IPS-18c (cell line): Measurements from ENCODE around the gene ZNF229.
"Not testable (repeated sequence)": the region's sequence is repeated elsewhere in the genome, so short reads cannot be mapped to it uniquely, and the experiment has no call there.

ENCODE experiments used
- H3K4me3 ChIP-seq: 2 replicates; pipeline ENCODE4 v1.7.0; 2013; ENCODE audit warnings: low read depth, mild to moderate bottlenecking, low read length, moderate library complexity; ENCODE audit not compliant: insufficient read depth
- H3K9me3 ChIP-seq: one replicate; pipeline ENCODE4 v1.6.1; 2013; ENCODE audit warnings: mild to moderate bottlenecking, low read length, moderate library complexity; ENCODE audit not compliant: control insufficient read depth, insufficient read depth

Gene ZNF229

DNA sequence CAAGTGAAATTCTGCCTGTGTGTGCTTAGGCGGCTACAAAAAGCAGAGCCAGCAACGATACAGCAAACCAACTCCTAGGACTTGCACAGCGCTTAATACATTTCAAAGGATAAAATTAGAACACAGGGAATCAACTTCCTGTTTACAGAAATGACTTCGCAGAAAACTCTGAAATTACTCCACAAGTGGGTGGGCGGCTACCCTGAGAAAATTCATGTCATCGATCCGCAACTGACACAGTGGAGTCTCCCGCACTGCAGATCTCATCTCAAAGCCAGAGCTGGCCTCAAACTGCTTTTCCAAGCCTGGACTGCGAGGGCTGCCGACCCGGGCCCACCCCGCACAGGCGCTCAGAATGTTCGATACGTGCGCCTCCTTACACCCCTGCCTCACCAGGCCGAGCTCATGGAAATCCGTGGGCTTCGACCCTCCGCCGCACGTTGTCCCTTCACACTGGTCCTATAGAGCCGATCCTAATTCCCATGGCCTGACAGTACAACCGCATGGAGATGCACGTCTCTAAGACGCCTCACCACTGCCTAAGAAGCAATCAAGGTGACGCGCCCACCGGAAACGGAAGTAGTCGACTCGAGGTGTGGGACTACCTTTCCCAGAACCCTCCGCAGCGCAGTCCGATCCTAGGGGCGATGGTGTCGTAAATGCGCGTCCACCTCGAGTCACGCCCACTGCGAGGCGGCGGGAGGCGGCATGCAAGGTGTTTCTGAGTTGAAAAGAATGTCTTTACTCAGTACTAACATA, at the start of gene ZNF229:
ZNF229 (minus strand) TSS at position 557 of the 759 bp plus-strand sequence. CDS start 5,625 bp downstream, outside the sequence.
- Histone ChIP-seq H3K4me3 (peak within 1 kb of the TSS; percentile 68), H3K9me3 (peaks cover 2% of the 10 kb centered on the region)

DNA sequence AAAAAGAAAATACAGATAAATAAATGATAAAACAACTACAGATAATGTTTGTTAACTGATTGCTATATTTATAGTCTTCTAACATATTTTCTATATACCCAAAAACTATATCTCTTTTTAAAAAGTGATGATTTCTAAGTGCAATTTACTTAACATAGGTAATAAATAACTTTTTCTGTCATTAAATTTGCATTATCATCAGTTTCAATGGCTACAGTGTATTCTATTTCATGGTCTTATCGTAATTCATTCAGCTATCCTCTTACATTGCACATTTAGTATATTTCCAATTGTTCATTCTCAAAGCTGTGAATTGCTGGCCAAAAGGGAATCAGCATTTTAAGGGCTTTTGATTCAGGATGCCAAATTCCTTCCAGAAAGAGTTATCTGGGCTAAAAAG, 48.4 kb upstream of the ZNF229 start:
- peaks cover 24% of the 10 kb centered on the region for H3K9me3 ChIP-seq
- H3K4me3 ChIP-seq, result no peak overlapping the region

DNA sequence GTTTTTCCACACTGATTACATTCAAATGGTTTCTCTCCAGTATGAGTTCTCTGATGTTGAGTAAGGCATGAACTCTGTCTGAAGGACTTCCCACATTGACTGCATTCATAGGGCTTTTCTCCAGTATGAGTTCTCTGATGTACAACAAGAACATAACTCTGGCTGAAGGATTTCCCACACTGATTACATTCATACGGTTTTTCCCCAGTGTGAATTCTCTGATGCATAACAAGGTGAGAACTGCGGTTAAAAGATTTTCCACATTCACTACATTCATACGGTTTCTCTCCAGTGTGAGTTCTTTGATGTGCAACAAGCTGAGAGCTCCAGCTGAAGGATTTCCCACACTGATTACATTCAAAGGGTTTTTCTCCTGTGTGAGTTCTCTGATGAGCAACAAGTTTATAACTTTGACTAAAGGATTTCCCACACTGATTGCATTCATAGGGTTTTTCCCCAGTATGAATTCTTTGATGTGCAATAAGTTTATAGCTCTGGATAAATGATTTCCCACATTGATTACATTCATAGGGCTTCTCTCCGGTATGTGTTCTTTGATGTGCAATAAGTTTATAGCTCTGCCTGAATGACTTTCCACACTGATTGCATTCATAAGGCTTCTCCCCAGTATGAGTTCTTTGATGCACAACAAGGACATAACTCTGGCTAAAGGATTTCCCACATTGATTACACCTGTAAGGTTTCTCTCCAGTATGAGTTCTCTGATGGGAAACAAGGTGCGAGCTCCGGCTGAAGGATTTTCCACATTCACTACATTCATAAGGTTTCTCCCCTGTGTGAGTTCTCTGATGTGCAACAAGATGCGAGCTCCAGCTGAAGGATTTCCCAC, 28.5 kb upstream of the ZNF229 start:
- H3K9me3 ChIP-seq, result peaks cover 38% of the 10 kb centered on the region
- H3K4me3 ChIP-seq, result peak overlapping the region; percentile 5; the same call in 1 of the 2 replicates

DNA sequence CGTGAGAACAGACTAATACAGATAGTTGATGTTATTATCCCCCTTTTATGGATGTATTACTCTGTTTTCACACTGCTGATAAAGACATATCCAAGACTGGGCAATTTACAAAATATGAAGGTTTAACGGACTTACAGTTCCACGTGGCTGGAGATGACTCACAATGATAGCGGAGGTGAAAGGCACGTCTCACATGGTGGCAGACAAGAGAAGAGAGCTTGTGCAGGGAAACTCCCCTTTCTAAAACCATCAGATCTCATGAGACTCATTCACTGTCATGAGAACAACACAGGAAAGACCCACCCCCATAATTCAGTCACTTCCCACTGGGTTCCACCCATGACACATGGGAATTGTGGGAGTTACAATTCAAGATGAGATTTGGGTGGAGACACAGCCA, 20.5 kb upstream of the ZNF229 start:
- not testable (repeated sequence) for H3K4me3 ChIP-seq
- peaks cover 16% of the 10 kb centered on the region for H3K9me3 ChIP-seq

DNA sequence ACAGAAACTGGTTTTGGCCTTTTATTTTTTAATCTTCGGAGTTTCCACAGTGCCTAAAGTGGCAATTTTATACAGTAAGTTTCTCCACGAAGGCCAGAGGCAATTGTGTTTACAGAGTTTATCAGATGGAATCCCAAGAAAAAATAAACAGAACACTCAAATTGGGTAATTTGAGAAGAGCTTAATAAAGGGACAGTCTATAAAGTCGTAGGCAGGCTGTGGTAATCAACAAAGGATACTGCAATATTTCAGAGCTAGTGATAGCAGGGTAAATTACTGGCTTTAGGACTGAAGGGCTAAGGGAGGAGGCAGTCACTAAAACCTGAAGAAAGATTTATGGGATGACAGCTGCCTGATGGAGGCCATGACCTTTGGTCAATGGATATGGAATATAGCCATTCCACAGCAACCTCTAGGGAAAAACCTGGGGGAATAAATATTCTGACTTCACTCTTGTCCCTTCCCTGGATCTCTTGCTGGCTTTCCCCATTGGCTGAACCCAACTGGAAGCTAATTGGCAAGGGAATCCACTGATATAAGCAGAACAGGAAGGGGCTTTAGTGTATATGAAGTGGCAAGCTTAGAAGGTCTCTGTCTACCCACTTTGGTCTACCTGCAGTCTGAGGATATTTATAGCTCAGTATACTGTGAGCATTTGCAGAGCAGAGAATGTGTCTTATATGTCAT, 14.5 kb upstream of the ZNF229 start:
- not testable (repeated sequence) for H3K4me3 ChIP-seq, H3K9me3 ChIP-seq

DNA sequence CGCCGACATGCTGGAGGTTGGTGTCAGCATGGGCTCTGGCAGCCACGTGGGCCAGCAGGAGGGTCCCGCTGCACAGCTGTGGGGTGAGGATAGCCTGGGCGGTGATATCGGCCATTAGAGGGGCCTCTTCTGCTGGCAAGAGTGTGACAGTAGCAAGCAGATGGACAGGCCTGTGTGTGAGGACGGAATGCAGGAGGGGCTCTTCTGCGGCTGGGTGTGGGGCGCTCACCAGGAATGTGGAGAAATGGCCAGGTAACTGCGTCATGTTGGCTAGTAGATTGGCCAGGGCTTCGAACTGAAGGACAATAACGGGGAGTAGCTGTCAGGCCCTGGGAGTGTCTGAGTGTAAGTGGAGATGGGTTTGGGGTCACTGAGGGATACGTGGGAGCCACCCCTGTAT, 7.7 kb upstream of the ZNF229 start:
- H3K9me3 ChIP-seq, result not testable (repeated sequence)

DNA sequence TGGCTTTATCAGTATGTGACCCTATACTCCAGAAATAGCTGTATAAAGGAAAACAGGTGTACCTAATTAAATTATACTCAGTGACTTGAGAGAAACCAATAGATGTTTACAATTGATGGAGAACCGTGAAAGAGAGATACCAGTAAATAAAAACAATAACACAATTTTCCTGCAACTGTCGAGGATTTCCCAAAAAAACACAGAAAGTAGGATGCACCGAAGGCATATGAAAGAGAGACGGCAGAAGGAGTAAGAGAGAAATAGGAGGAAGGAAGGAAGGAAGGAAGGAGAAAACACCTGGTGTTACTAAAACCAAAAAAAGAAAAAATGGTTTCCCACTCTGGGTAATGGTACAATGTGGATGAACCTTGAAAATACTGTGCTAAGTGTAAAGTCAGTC, 6.8 kb upstream of the ZNF229 start:
- H3K4me3 ChIP-seq, result no peak overlapping the region
- peaks cover 5% of the 10 kb centered on the region for H3K9me3 ChIP-seq

More for the DNA sequence above, 7.7 kb upstream of the ZNF229 start:
- not testable (repeated sequence) for H3K4me3 ChIP-seq

DNA sequence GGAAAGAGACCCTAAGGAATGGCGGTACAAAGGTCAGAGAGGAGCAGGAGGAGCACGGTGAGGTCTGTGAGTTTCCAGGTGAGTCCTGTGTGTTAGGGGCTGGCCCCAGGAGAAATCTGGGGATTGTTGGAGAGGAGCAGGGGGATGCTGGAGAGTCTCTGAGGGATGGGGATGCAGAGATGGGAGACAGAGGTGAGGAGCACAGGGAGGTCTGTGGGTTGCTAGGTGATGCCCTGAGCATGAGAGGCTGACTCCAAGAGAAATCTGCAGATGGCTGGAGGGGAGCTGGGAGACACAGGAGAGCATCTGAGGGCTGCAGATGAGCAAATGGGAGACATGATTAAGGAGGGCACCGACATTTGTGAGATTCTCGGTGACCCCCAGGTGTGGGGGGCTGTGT, 4.1 kb upstream of the ZNF229 start:
- Histone ChIP-seq H3K9me3 (peaks cover 5% of the 10 kb centered on the region), H3K4me3 (no peak overlapping the region)

DNA sequence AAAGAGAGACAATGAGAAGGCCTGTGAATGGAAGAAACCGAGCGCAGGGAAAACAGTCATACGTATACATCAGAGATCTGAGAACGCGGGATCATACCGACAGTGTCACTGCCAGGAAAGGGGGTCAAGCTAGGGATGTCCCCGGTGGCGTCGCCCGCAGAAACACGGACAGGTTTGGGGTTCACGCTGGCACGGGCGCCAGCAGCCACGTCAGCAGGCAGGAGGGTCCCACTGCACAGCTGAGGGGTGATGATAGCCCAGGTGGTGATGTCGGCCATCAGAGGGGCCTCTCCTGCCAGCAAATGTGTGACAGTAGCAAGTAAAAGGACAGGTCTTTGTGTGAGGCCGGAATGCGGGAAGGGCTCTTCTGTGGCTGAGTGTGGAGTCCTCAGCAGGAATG, 3.4 kb upstream of the ZNF229 start:
- Histone ChIP-seq H3K4me3 (no peak overlapping the region), H3K9me3 (peaks cover 5% of the 10 kb centered on the region)

DNA sequence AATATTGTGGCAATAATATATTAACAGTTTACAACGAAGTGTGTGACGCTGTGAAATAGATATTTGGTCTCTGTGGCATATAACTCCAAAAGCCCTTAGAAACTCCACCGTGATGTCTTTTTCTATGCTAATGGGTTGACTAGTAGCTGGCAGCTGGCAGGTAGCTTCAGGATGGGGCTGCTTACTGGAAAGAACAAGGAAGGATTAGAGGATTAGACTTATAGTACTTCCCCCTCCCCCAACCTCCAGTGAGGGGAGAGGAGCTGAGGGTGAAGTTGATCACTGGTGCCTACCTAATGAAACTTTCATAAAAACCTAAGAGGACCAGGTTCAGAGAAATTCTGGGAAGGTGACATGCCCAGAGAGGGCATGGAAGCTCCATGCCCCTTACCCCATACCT, 9.8 kb downstream of the ZNF229 start:
- no peak overlapping the region for H3K4me3 ChIP-seq
- peaks cover 3% of the 10 kb centered on the region for H3K9me3 ChIP-seq

DNA sequence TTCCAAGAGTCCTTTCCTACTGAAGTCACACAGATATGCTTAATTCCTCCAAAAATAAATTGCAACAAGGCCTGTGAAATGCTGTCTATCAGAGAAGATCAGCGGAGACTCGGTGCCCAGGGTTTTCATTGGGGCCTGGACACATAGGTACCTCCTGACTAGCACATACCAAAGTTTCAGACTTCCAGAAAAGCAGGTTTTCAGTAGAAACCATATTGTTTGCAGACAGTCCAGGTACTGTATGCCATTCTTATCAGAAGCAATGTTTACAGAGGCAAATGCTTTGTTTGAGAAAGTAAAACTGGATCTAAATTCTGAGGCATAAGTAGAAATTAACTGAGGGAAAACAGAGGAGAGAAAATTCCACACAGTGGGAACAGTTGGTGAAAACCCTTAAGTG, 12.8 kb downstream of the ZNF229 start:
- H3K4me3 ChIP-seq, result no peak overlapping the region
- H3K9me3 ChIP-seq, result peaks cover 5% of the 10 kb centered on the region

DNA sequence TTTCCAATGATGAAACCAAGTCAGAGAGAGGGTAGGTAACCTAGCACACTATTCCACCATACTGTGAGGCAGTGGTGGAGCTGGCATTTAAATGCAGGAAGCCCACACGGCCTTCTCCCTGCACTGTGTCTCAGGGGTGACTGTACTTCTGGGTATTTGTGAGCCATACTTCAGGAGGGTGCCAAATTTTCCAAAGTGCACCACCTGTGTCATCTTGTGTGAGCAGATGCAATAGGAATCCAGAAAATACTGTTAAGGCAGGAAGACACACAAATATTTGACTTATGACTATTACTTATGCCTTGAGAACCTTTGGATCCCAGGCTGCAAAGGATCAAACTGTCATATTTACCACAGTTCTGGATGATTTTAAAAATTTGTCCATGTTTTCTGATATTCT, 17.3 kb downstream of the ZNF229 start:
- peaks cover 4% of the 10 kb centered on the region for H3K9me3 ChIP-seq
- no peak overlapping the region for H3K4me3 ChIP-seq

DNA sequence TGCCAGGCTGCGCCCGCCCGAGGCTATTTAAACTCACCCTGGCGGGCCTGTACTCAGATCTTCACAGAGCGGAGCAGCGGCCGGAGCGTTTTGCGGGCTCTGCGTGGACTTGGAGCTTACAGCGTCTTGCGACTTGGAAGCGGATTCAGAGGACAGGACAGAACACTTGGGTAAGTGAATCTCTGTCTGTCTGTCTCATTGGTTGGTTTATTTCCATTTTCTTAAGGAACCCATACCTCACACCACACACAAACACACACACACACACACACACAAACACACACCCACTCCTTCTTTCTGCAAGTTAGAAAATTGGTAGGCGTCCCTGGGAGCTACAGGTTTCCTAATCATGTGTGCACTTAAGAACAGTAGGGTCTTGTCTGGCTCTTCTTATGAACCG, 32.7 kb downstream of the ZNF229 start:
- H3K4me3 ChIP-seq, H3K9me3 ChIP-seq: not testable (repeated sequence)

DNA sequence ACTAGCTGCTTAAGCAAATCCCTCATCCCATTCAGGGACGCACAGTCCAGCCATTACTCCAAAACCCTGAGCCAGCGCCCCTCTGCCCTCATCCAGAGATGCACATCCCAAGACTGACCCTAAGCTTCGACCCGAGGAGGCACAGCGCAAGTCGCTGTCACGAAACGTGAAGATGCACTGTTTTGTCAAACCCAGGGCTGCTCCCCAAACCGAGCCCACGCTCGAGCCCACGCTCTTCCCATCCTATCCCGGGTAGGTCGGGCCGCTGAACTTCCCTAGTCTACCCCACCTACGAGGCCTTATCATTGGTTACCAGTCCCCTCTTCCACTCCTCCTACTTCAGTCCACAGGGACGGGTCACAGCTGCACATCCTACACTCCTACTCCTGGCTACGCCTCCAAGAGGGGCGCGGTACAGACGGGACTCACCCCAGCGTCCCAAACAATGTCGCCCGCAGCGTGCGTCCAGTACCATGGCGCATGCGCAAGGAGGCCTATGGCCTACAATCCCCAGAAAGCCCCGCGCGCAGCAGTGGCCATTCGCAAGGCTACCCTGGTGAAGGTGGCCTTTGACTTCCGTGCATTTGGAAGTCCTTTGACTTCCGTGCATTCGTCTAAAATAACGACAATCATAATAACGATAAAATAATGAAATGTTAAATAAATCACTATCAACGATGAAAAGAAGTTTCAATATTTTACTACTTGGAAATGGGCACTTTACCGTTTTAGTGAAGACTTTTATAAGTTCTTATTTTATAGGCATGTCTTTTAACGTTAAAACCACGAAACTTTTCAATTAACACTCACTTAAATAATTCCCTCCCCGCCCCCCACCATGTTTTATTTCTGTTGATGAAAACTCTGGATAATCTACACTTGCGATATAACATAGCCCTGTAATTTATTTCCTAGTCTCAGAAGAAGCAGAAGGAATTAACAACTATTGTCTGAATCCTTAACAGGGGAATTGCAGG, 46.8 kb downstream of the ZNF229 start, which contains the start of gene ZNF285:
ZNF285 (minus strand) TSS at position 470 of the 977 bp plus-strand sequence. CDS start 4,395 bp downstream, outside the sequence.
- peak within 1 kb of the TSS; percentile 80 for H3K4me3 ChIP-seq

DNA sequence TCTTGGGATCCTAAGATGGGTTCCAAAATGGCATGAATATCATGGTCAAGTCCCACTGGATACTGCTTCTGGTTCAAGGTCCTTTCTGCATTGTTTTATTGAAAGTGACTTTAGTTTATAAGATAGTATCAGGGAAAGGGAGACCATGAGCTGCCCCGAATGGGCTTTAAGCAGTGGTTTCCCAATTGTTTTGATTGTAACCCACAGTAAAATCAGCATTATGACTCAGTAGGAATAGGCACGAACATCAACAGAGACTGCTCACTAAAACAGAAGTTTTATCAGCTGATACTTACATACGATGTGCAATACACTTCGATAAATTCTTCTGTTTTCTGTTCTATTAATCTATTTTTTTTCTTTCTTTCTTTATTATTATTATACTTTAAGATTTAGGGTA, 59.0 kb downstream of the ZNF229 start:
- H3K4me3 ChIP-seq, H3K9me3 ChIP-seq: not testable (repeated sequence)

More for the DNA sequence above, 46.8 kb downstream of the ZNF229 start, which contains the start of gene ZNF285:
- no peaks in the 10 kb centered on the region for H3K9me3 ChIP-seq
